Mucosa of descending colon (tissue), 3 donors: ENCODE measurements around the gene NKX1-1. TPM values are rescaled to one million over a fixed set of nuclear protein-coding genes. Genes with fewer than 3 reads are reported as not detected.

Experiments used
- ATAC-seq: fragments of 200-7000 bp; cut with Tn5 transposase; one replicate; pipeline ENCODE4 v1.9.1; 2020; ENCODE audit warnings: mild to moderate bottlenecking, moderate library complexity
- DNase-seq, 3 donors: peaks; one replicate each; pipeline ENCODE4 v3.0.0-alpha.2; 2020
- H3K36me3 ChIP-seq: fragments of 200-600 bp; one replicate; pipeline ENCODE4 v1.8.0; 2021; ENCODE audit warnings: low read depth, mild to moderate bottlenecking
- H3K4me1 ChIP-seq: fragments of 200-600 bp; one replicate; pipeline ENCODE4 v1.8.0; 2021; ENCODE audit warnings: low read depth, mild to moderate bottlenecking
- H3K4me3 ChIP-seq: fragments of 200-600 bp; one replicate; pipeline ENCODE4 v1.8.0; 2021; ENCODE audit warnings: mild to moderate bottlenecking
- H3K9me3 ChIP-seq: fragments of 200-600 bp; one replicate; pipeline ENCODE4 v1.8.0; 2021; ENCODE audit warnings: mild to moderate bottlenecking
- CTCF ChIP-seq: fragments of 200-600 bp; IDR thresholded peaks from one replicate; pipeline ENCODE4 v1.8.0; 2022; ENCODE audit warnings: antibody characterized with exemption, mild to moderate bottlenecking
- intact Hi-C, 2 donors: fragments of 100-400 bp; cut with DNase I in 1 of 2; cut with micrococcal nuclease in 1 of 2; formaldehyde crosslinking; loops; one replicate each; pipeline versions ENCODE4 v1.11.0 to v1.11.1; 2022; cut with DNase I, micrococcal nuclease
- total RNA-seq, 3 donors: library from RNA; stranded (reverse); fragmentation: NEBNext Ultra II Directional in 2 of 3; extraction: Animal tissue kit (Norgen Biotek cat#: 25700) in 2 of 3; gene quantifications; one replicate each; pipeline versions ENCODE4 v1.2.1 to v1.2.4, GENCODE V29; 2021 to 2023
- donor health status: DM: no; HTN: no; CAD: no; lungs with moderate emphysema.
- donor health status: DM: no; HTN: no; CAD: no.
- donor health status: DM: no; HTN: yes; CAD: no.

NKX1-1 gene
- total RNA-seq, 3 donors from 2014 or later = not detected

GRCh38 chr4:1354136-1354982 is 51.9 kb downstream of the NKX1-1 start:
- Histone ChIP-seq H3K9me3 (no peaks in the 10 kb centered on the region), H3K4me1 (no peaks in the 10 kb centered on the region), H3K36me3 (no peaks in the 10 kb centered on the region), H3K4me3 (no peak overlapping the region)
- intact Hi-C loops = loop anchor here in 1 of 2 donors (10.0 kb wide), 3 partner anchors 100 to 270 kb away; no protein-coding TSS in a partner anchor
- no peak for TF ChIP-seq CTCF
- ATAC-seq (no peak), DNase-seq (no peak)

- ATAC-seq (no peak), DNase-seq (no peak)
- Histone ChIP-seq H3K4me1 (no peaks in the 10 kb centered on the region), H3K4me3 (no peak overlapping the region), H3K36me3 (no peaks in the 10 kb centered on the region), H3K9me3 (no peaks in the 10 kb centered on the region)
- TF ChIP-seq CTCF = no peak
- intact Hi-C loops = loop anchor here in 1 of 2 donors (10.0 kb wide), 3 partner anchors 99 to 271 kb away; no protein-coding TSS in a partner anchor
These were observed 52.8 kb downstream of the NKX1-1 start for GRCh38 chr4:1353186-1354055.

Other genes starting within 250 kb of the NKX1-1 start
- gene SPON2, start 233.9 kb downstream of the NKX1-1 start, total RNA-seq = 10 to 100 TPM; 19.6 to 42.1 (median 41.4) TPM
- gene CTBP1, start 157.3 kb downstream of the NKX1-1 start, total RNA-seq = 100 to 1,000 TPM; 151 to 188 (median 168) TPM
- gene MAEA, start 116.6 kb downstream of the NKX1-1 start, total RNA-seq = 100 to 1,000 TPM in 1 of 3 donors, 10 to 100 TPM in 2; 75.5 to 112 (median 98.4) TPM
- gene UVSSA, start 59.2 kb downstream of the NKX1-1 start, total RNA-seq = 10 to 100 TPM; 31.7 to 39.9 (median 36.8) TPM